Activated naive CD4-positive, alpha-beta T cell treated with anti-CD3 and anti-CD28 coated beads, Interleukin-2, amount 50 U/mL, for 72 hours (primary cell): ENCODE results near the gene BABAM2. TPM values are rescaled to one million over a fixed set of nuclear protein-coding genes. Genes with fewer than 3 reads are reported as not detected.
"Not testable (repeated sequence)": the region's sequence is repeated elsewhere in the genome, so short reads cannot be mapped to it uniquely, and the experiment has no call there.

Experiments used
- ATAC-seq, 2 donors: fragments of 150-1000 bp; cut with Tn5 transposase; 2 replicates each; pipeline ENCODE4 v1.10.0; 2021; ENCODE audit warnings: mild to moderate bottlenecking in 2 of 2, moderate library complexity in 2 of 2
- DNase-seq, 2 donors: peaks; one replicate each; pipeline ENCODE4 v3.0.0; 2021 to 2022; ENCODE audit warnings: low spot score in 2 of 2
- H3K27ac Mint-ChIP-seq, 2 donors: one replicate each; pipeline ENCODE4 v1.8.0; 2022; ENCODE audit warnings: mild to moderate bottlenecking in 2 of 2, mixed read lengths in 2 of 2
- H3K36me3 Mint-ChIP-seq, 2 donors: one replicate each; pipeline ENCODE4 v1.8.0; 2022; ENCODE audit warnings: mixed read lengths in 2 of 2
- H3K9me3 Mint-ChIP-seq, 2 donors: one replicate each; pipeline ENCODE4 v1.8.0; 2022; ENCODE audit warnings: mixed read lengths in 2 of 2
- total RNA-seq, 2 donors: library from RNA; stranded (reverse); gene quantifications; one replicate each; pipeline ENCODE4 v1.2.3, GENCODE V29; 2022

Gene BABAM2
- total RNA-seq, 2 donors from 2014 or later: 45.2 to 59.8 TPM

- DNase-seq: no peak
- peaks cover 12 to 19% of the 10 kb centered on the region in 2 donors for H3K9me3 Mint-ChIP-seq
- H3K36me3 Mint-ChIP-seq: peaks cover 15 to 36% of the 10 kb centered on the region in 2 donors
- no peak for ATAC-seq
- H3K27ac Mint-ChIP-seq: no peak overlapping the region
Observed at GRCh38 chr2:27972311-27972710, 81.8 kb downstream of the BABAM2 start.

GRCh38 chr2:27973592-27973991 lies 83.1 kb downstream of the BABAM2 start:
- ATAC-seq (no peak), DNase-seq (no peak)
- Mint-ChIP-seq H3K36me3 (peaks cover 6 to 33% of the 10 kb centered on the region in 2 donors), H3K9me3 (peaks cover 5 to 17% of the 10 kb centered on the region in 2 donors), H3K27ac (no peak overlapping the region)

DNA sequence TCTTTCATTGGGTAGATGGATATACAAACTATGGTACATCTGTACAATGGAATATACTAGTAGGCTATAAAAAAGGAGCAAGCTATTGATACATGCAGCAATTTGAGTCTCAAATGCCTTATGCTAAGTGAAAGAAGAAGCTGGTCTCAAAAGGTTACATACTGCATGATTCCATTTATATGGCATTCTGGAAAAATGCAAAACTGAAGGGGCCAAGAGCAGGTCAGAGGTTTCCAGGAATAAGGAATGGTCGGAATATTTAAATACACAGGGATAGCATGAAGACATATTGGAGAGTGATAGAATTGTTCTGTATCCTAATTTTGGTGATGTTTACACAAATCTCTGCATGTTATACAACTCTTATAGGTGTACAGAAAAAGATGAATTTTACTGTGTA lies 85.8 kb downstream of the BABAM2 start:
- no peak for ATAC-seq
- peaks cover 0 to 8% of the 10 kb centered on the region in 2 donors for H3K9me3 Mint-ChIP-seq
- DNase-seq: no peak
- no peak overlapping the region for H3K27ac Mint-ChIP-seq
- peaks cover 0 to 23% of the 10 kb centered on the region in 2 donors for H3K36me3 Mint-ChIP-seq

GRCh38 chr2:27977731-27978312 lies 87.3 kb downstream of the BABAM2 start:
- H3K36me3 Mint-ChIP-seq: peaks cover 0 to 30% of the 10 kb centered on the region in 2 donors
- peaks cover 0 to 9% of the 10 kb centered on the region in 2 donors for H3K9me3 Mint-ChIP-seq
- H3K27ac Mint-ChIP-seq: peak overlapping the region; percentile 70 to 80
- ATAC-seq (peak; percentile 91 to 95), DNase-seq (peak; percentile 28 to 60)

GRCh38 chr2:27978761-27979160 lies 88.2 kb downstream of the BABAM2 start:
- peaks cover 0 to 40% of the 10 kb centered on the region in 2 donors for H3K36me3 Mint-ChIP-seq
- H3K27ac Mint-ChIP-seq: peak overlapping the region; percentile 24 to 80
- peaks cover 0 to 13% of the 10 kb centered on the region in 2 donors for H3K9me3 Mint-ChIP-seq
- DNase-seq, ATAC-seq: not testable (repeated sequence)

GRCh38 chr2:27980242-27980641 lies 89.7 kb downstream of the BABAM2 start:
- peaks cover 0 to 13% of the 10 kb centered on the region in 2 donors for H3K9me3 Mint-ChIP-seq
- ATAC-seq (no peak), DNase-seq (no peak)
- H3K27ac Mint-ChIP-seq: no peak overlapping the region
- H3K36me3 Mint-ChIP-seq: peaks cover 0 to 46% of the 10 kb centered on the region in 2 donors

DNA sequence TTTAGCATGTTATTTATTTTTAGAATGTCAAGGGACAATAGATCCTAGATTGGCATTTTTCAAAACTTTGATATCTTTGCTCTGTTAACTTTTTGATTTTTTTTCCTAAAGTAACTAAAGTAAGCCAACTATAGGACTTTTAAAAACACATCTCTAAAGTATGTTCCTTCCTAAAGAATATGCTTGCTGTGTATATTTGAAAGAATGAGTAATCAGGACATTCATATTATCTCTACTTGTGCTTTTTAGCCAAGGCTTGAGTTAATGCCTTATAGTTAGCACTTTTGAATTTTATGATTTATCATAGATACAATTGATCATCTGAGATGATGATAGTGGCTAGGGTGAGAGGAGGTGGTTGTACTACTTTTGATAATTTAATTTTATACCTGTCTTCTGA lies 93.6 kb downstream of the BABAM2 start:
- Mint-ChIP-seq H3K9me3 (peaks cover under 1 to 7% of the 10 kb centered on the region in 2 donors), H3K36me3 (peaks cover 2 to 39% of the 10 kb centered on the region in 2 donors), H3K27ac (no peak overlapping the region)
- no peak for ATAC-seq
- no peak for DNase-seq

DNA sequence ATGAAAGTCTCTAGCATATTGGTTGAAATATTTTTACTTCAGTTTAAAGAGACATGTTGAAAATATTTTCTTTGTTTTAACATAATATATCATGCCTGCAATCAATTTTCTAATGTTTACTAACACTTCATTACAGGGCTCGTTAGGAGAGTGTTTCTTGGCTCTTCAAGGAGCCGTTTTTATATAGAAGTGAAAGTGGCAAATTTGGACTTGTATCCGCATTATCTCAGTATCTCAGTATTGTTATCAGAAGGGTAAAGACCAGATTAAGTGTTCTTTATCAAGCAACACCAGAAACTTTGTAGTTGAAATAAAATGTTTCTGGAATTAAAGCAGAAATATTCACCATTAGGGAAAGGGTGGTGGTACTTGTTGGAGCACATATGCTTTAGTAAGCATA lies 97.8 kb downstream of the BABAM2 start:
- no peak for ATAC-seq
- H3K27ac Mint-ChIP-seq: no peak overlapping the region
- peaks cover 5 to 7% of the 10 kb centered on the region in 2 donors for H3K9me3 Mint-ChIP-seq
- H3K36me3 Mint-ChIP-seq: peaks cover 7 to 36% of the 10 kb centered on the region in 2 donors
- no peak for DNase-seq

DNA sequence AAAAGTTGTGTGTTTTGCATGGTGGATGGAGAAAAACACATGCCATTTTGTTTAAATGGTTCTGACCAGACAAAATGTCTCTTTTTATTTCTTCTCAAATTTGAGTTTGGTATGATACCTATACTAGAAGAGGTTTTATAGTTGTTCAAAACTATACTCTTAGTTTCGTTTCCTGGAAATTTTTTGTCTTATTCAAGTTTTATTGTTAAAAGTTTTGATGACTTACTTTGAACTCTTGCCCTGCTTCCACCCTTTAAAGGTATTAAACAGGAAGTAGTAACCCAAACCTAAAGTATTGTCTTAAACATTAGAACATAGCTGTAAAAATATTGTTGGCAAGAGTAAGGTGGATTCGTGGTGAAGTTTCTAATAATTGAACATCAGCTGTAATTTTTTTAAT lies 98.2 kb downstream of the BABAM2 start:
- ATAC-seq (no peak), DNase-seq (no peak)
- Mint-ChIP-seq H3K9me3 (peaks cover 5 to 7% of the 10 kb centered on the region in 2 donors), H3K27ac (no peak overlapping the region), H3K36me3 (peaks cover 7 to 32% of the 10 kb centered on the region in 2 donors)

GRCh38 chr2:27989149-27989548 lies 98.6 kb downstream of the BABAM2 start:
- Mint-ChIP-seq H3K9me3 (peaks cover 5 to 7% of the 10 kb centered on the region in 2 donors), H3K27ac (no peak overlapping the region), H3K36me3 (peaks cover 7 to 27% of the 10 kb centered on the region in 2 donors)
- DNase-seq (no peak), ATAC-seq (peak in 1 of 2 donors; percentile 9)

- H3K9me3 Mint-ChIP-seq: peaks cover 7 to 9% of the 10 kb centered on the region in 2 donors
- peaks cover 15 to 25% of the 10 kb centered on the region in 2 donors for H3K36me3 Mint-ChIP-seq
- ATAC-seq: no peak
- no peak for DNase-seq
- no peak overlapping the region for H3K27ac Mint-ChIP-seq
Observed at GRCh38 chr2:27990030-27990590, 99.6 kb downstream of the BABAM2 start.

GRCh38 chr2:27991146-27991545 lies 100.6 kb downstream of the BABAM2 start:
- DNase-seq (no peak), ATAC-seq (no peak)
- peaks cover 7 to 9% of the 10 kb centered on the region in 2 donors for H3K9me3 Mint-ChIP-seq
- H3K36me3 Mint-ChIP-seq: peaks cover 21 to 30% of the 10 kb centered on the region in 2 donors
- H3K27ac Mint-ChIP-seq: no peak overlapping the region

- H3K27ac Mint-ChIP-seq: no peak overlapping the region
- no peak for ATAC-seq
- peaks cover 25 to 35% of the 10 kb centered on the region in 2 donors for H3K36me3 Mint-ChIP-seq
- peaks cover 7 to 9% of the 10 kb centered on the region in 2 donors for H3K9me3 Mint-ChIP-seq
- DNase-seq: no peak
Observed at GRCh38 chr2:27992787-27993401, 102.4 kb downstream of the BABAM2 start.

DNA sequence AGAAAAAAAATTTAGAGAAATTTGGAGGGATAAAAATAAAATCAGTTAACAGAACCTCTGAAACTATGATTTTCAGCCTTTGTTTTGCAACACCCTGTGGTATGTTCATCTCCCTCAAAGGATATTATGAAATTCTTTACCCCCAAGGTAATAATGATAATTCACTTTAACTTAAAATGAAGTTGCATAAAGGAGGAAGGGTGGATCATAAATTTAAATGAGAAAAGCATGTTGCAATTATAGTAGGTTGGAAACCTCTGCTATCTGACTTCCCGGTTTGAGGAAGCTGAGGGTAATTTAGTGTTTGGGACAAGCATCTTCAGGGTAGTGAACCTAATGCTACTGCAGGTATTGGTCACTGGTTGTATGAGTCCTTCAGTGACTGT lies 102.9 kb downstream of the BABAM2 start:
- H3K27ac Mint-ChIP-seq: no peak overlapping the region
- peaks cover 7 to 9% of the 10 kb centered on the region in 2 donors for H3K9me3 Mint-ChIP-seq
- ATAC-seq: no peak
- H3K36me3 Mint-ChIP-seq: peaks cover 25 to 31% of the 10 kb centered on the region in 2 donors
- no peak for DNase-seq

DNA sequence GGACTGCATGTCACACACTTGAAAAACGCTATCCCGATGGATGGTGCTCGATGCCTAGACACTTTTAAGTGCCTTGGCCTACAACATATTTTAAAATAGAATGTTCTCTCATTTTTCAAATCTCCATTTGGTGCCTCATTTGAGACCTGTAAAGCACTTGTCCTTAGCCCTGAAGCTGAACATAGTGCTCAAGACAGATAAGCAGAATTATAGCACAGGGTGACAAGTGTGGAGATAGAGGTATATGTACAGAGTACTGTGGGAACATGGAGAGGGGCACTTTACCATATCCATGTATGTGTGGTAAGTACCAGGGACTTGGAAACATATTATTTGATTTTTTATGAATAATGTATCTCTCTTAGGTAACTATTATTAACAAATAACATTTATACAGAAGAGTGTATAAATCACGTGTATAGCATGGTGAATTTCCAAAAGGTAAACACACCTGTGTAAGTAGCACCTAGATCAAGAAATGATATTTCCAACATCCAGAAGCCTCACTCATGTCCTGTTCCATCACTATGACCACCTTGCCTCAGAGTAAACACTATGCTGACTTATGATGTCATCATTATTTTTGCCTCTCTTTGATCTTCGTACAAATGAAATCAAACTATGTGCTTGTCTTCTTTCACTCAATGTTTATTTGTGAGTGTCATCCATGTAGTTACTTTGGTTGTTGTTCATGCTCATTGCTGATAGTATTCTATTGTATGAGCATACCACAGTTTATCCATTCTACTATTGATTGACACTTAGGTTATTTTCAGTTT lies 103.6 kb downstream of the BABAM2 start:
- ATAC-seq (no peak), DNase-seq (no peak)
- H3K36me3 Mint-ChIP-seq: peaks cover 23% of the 10 kb centered on the region in 2 donors
- no peak overlapping the region for H3K27ac Mint-ChIP-seq
- peaks cover 5 to 9% of the 10 kb centered on the region in 2 donors for H3K9me3 Mint-ChIP-seq

- ATAC-seq: no peak
- Mint-ChIP-seq H3K36me3 (peaks cover 18% of the 10 kb centered on the region in 2 donors), H3K27ac (no peak overlapping the region), H3K9me3 (peaks cover 4 to 8% of the 10 kb centered on the region in 2 donors)
- DNase-seq: no peak
Observed at GRCh38 chr2:27996156-27996922, 105.8 kb downstream of the BABAM2 start.
